ENCODE measurements around the gene LRRC28.

Gene LRRC28

GRCh38 chr15:99402014-99402729, 150.9 kb downstream of the LRRC28 start:
- DNase-seq = no peak

DNA sequence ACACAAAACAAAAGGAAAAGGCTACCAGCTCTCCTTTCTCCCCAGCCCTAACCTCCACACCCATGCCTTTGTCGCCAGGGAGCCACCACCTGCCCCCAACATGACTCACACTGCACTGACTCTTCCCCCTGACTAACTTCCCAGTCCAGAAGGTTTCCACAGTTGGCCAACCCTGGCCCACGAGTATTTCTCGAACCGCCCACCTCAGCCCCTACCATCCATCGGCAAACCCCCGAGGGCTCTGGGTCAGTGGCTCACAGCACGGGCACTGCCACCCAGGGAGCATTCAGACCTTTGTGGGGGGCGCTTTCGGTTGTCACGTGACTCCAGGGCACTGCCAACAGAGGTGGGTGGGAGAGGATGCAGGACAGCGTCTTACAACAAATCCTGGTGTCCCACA, 152.3 kb downstream of the LRRC28 start:
- DNase-seq = no peak

- DNase-seq = no peak
These were observed 153.2 kb downstream of the LRRC28 start for GRCh38 chr15:99404454-99404853.

- DNase-seq = no peak
These were observed 154.8 kb downstream of the LRRC28 start for GRCh38 chr15:99406120-99406519.

- DNase-seq = no peak
These were observed 155.6 kb downstream of the LRRC28 start for GRCh38 chr15:99406716-99407487.

DNA sequence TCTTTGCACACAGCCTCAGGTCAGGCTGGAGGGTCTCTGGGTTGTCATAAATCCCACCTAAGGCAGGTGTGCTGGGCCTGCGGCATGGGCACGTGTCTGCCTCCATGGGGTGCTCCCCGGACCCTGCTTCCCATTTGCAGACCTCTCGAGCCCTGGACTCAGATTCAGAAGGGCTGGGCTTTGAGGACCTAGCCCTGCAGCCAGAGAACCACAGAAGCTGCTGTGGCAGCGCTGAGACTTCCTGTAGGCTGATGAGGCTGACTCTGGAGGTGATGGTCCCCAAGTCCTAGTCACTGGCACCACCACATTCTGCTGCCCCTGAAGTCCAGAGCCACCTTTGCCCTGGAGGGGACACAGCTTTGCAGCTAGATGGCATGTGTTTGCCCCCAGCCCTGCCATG, 156.4 kb downstream of the LRRC28 start:
- no peak for DNase-seq

GRCh38 chr15:99408236-99409096, 157.2 kb downstream of the LRRC28 start:
- no peak for DNase-seq

DNA sequence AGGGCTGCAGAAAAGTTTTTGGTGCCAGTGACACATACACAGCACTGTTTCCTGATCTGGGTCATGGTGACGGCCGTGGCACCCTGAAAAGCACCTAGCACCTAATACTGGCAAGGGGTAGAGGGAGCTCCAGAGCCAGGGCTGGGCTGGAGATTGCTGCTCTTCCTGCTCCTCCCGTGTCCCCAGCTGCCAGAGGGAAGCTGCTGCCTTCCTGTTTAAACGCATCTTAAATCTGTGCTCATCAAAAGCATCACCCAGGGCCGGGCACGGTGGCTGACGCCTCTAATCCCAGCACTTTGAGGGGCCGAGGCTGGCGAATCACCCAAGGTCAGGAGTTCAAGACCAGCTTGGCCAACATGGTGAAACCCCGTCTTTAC, 157.8 kb downstream of the LRRC28 start:
- no peak for DNase-seq

DNA sequence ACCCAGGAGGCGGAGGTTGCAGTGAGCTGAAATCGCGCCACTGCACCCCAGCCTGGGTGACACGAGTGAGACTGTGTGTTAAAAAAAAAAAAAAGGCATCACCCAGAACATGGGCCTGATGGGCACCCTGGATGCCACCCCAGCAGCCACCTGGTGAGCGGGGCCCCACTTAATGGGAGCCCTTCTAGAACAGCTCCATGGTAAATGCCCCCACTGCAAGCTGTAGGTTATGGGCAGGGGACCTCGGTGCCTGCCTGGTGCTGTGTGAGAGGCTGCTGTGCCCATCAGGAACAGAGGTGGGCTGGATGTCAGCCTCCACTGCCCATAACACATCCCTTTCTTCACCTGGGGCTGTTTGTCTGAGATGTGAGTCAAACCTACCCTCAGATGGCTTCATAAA, 158.3 kb downstream of the LRRC28 start:
- DNase-seq = no peak

DNA sequence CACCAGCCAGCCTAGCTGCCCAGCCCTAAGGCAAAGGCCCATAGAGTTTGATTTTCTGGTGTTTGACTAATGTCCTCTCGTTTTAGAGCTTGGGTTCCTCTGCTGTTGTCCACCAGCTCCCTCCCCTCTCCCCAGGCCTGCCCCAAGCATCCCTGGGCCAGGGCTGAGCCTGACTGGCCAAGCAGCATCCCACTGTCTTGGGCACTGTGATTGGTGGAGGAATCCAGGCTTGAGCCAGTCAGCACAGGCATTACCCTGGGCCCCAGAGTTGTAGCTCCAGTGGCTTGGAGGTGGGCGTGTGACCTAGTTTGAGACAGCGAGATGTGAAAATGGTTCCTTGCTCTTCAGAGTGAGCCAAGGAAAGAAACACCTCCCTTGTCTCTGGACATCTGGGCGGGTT, 159.2 kb downstream of the LRRC28 start:
- no peak for DNase-seq

DNA sequence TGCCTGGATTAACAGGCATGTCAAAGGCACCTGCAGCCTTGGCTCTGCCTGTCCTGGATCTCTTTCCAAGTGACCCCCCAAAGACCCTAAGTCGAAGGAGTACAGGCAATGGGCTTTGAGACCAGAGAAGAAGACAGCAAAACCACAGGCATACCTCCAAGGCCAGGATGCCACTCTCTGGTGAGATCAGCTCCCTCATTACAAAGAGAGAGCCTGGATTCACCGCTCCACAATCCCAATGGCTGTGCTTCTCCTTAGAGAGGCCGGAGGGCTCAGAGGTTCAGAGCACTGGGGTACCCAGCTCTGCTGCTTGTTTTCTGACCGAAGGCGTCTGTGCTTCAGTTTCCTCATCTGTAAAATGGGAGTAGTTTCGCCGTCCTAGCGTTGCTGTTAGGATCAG, 160.0 kb downstream of the LRRC28 start:
- no peak for DNase-seq

DNA sequence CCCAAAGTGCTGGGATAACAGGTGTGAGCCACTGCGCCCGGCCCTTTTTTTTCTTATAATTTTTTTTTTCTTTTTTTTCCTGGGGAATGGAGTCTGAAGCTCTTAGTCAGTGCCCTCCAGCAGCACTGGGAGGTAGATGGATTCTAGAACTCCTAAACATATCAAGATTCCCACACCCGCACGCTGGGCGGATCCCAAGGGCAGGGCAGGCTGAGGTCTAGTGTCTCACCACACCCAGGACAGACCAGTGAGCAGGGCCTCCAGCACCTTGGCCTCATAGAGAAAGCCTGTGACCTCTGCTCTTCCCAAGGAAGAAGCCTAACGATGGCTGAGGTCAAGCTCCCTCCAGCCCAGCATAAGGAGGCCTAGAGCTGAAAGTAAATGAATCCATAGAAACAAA, 160.8 kb downstream of the LRRC28 start:
- no peak for DNase-seq

- DNase-seq = no peak
These were observed 161.3 kb downstream of the LRRC28 start for GRCh38 chr15:99412626-99413025.

DNA sequence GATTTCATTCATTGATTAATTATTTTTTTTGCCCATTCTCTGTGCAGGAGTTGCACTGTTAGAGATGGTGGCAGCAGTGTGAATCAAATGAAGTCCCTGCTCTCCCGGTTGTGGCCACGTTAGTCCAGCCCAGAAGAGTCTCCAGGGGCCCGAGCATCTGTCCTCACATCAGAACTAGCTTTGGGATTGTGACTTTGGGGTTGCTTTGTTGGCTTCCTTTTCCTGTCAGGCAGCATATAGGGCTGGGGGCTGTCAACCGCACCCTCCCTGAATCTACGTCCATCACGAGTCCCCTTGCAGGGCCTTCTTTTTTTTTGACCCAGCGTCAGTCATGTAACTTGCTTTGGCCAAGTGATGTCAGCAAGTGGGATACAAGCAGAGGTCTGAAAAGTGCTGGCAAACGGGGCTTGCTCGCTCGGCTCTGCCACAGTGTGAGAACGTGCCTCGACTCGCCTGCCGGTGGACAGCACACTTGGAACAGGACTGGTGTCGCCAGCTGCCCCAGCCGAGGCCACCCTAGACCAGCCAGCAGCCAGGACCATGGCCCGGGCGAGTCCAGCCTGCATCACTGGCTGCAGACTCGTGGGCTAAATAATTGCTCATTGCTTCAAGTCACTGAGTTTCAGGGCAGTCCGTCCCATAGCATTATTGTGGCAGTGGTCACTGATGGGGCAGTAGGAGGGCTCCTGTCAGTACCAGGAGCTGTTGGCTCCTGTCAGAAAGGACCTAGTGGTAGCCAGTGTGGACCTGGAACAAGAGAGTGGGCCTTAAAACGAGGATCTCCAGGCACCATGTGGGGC, 162.9 kb downstream of the LRRC28 start:
- no peak for DNase-seq

DNA sequence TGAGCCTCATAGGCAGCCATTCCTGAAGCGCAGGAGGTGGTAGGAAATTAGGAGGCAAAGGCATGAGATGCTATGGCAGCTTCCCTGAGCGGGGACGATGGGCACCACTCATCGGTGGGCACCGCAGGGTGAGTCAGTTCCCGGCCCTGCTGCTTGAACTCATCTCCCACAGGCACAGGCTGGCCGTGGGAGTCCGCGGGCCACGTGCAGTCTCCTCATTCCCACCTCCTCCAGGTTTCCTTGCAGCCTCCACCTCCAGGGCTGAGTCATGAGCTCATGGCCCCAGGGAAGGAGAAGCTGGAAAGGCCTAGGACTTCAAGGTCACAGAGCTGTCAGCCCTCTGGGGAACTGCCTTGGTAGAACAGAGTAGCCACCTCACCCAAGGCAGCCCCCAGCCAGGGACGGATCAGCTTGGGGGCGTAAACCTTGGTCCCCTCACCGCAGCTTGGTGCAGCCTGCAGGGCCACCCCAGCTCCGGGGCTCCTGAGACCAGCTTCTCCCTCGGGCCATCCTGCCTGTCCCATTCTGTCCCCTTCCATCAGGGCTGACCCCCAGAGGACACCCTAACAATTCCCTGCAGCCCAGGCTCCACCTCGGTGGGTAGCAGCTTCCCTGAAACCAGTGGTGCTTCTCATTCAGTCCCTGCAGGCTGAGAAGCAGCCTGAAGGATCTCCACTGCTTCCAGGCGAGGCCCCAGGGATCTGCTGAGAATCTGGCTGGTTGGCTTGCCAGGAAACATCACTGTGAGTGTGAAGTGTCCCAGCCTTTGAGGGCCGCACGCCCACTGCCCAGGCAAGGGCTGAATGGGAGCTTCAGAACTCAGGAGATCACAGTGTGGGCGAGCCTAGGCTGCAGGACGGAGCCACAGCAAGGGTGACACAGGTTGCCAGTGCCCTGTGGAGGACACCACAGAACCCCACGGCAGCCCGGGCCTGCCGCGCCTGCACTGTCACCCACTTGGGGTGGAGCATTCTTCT, 163.8 kb downstream of the LRRC28 start:
- DNase-seq = no peak

GRCh38 chr15:99416191-99417188, 165.2 kb downstream of the LRRC28 start:
- no peak for DNase-seq

DNA sequence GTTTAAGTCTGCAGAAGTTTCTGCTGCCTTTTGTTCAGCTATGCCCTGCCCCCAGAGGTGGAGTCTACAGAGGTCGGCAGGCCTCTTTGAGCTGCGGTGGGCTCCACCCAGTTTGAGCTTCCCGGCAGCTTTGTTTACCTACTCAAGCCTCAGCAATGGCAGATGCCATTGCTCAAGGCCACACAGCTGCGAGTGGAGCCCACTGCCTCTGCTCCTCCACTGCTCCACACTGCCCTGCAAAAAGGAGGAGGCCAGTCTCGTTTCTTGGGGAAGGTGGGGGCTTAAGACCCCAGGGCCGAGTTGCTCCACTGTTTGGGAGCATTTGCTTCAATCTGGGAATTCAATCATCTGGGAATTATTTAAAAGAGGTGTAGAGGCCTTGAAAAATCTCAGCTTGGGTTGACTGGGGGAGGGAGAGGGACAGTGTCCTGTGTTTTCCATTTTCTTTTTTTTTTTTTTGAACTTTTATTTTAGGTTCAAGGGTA, 169.9 kb downstream of the LRRC28 start:
- DNase-seq = no peak

- no peak for DNase-seq
These were observed 170.5 kb downstream of the LRRC28 start for GRCh38 chr15:99421758-99422157.

GRCh38 chr15:99423186-99424130, 172.2 kb downstream of the LRRC28 start:
- no peak for DNase-seq

All from NCI-H1417 treated with DMSO at 0.1 percent for 48 hours (cell line).